Mucosa of descending colon (tissue), 3 donors: ENCODE results near the gene HOXD9. TPM values are rescaled to one million over a fixed set of nuclear protein-coding genes. Genes with fewer than 3 reads are reported as not detected.

ENCODE experiments used
- ATAC-seq: fragments of 200-7000 bp; cut with Tn5 transposase; one replicate; pipeline ENCODE4 v1.9.1; 2020; ENCODE audit warnings: mild to moderate bottlenecking, moderate library complexity
- DNase-seq, 3 donors: peaks; one replicate each; pipeline ENCODE4 v3.0.0-alpha.2; 2020
- H3K36me3 ChIP-seq: fragments of 200-600 bp; one replicate; pipeline ENCODE4 v1.8.0; 2021; ENCODE audit warnings: low read depth, mild to moderate bottlenecking
- H3K4me1 ChIP-seq: fragments of 200-600 bp; one replicate; pipeline ENCODE4 v1.8.0; 2021; ENCODE audit warnings: low read depth, mild to moderate bottlenecking
- H3K4me3 ChIP-seq: fragments of 200-600 bp; one replicate; pipeline ENCODE4 v1.8.0; 2021; ENCODE audit warnings: mild to moderate bottlenecking
- H3K9me3 ChIP-seq: fragments of 200-600 bp; one replicate; pipeline ENCODE4 v1.8.0; 2021; ENCODE audit warnings: mild to moderate bottlenecking
- intact Hi-C, 2 donors: fragments of 100-400 bp; cut with DNase I in 1 of 2; cut with micrococcal nuclease in 1 of 2; formaldehyde crosslinking; loops; one replicate each; pipeline versions ENCODE4 v1.11.0 to v1.11.1; 2022; cut with DNase I, micrococcal nuclease
- total RNA-seq, 3 donors: library from RNA; stranded (reverse); fragmentation: NEBNext Ultra II Directional in 2 of 3; extraction: Animal tissue kit (Norgen Biotek cat#: 25700) in 2 of 3; gene quantifications; one replicate each; pipeline versions ENCODE4 v1.2.1 to v1.2.4, GENCODE V29; 2021 to 2023
- TF ChIP-seq, protein P1 (sequence below): fragments of 200-600 bp; IDR thresholded peaks from one replicate; pipeline ENCODE4 v1.8.0; 2022; ENCODE audit warnings: antibody characterized with exemption, mild to moderate bottlenecking
- donor health status: DM: no; HTN: no; CAD: no; lungs with moderate emphysema.
- donor health status: DM: no; HTN: no; CAD: no.
- donor health status: DM: no; HTN: yes; CAD: no.

HOXD9 gene
- total RNA-seq, 3 donors from 2014 or later, result 2.1 to 5.6 (median 2.2) TPM

- H3K36me3 ChIP-seq, result no peaks in the 10 kb centered on the region
- TF ChIP-seq, protein P1, sequence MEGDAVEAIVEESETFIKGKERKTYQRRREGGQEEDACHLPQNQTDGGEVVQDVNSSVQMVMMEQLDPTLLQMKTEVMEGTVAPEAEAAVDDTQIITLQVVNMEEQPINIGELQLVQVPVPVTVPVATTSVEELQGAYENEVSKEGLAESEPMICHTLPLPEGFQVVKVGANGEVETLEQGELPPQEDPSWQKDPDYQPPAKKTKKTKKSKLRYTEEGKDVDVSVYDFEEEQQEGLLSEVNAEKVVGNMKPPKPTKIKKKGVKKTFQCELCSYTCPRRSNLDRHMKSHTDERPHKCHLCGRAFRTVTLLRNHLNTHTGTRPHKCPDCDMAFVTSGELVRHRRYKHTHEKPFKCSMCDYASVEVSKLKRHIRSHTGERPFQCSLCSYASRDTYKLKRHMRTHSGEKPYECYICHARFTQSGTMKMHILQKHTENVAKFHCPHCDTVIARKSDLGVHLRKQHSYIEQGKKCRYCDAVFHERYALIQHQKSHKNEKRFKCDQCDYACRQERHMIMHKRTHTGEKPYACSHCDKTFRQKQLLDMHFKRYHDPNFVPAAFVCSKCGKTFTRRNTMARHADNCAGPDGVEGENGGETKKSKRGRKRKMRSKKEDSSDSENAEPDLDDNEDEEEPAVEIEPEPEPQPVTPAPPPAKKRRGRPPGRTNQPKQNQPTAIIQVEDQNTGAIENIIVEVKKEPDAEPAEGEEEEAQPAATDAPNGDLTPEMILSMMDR, result no peak
- intact Hi-C loops, result no loop called here
- no peaks in the 10 kb centered on the region for H3K9me3 ChIP-seq
- DNase-seq (no peak), ATAC-seq (no peak)
- H3K4me1 ChIP-seq, result peaks cover 20% of the 10 kb centered on the region
- H3K4me3 ChIP-seq, result no peak overlapping the region
Measured at GRCh38 chr2:176102309-176102866, 20.1 kb upstream of the HOXD9 start.

- no peaks in the 10 kb centered on the region for H3K9me3 ChIP-seq
- no peaks in the 10 kb centered on the region for H3K36me3 ChIP-seq
- no peak for ATAC-seq
- H3K4me1 ChIP-seq, result peaks cover 20% of the 10 kb centered on the region
- no peak overlapping the region for H3K4me3 ChIP-seq
- no peak for DNase-seq
- TF ChIP-seq, protein P1, result no peak
- intact Hi-C loops, result no loop called here
Measured at GRCh38 chr2:176103194-176103593, 19.3 kb upstream of the HOXD9 start.

DNA sequence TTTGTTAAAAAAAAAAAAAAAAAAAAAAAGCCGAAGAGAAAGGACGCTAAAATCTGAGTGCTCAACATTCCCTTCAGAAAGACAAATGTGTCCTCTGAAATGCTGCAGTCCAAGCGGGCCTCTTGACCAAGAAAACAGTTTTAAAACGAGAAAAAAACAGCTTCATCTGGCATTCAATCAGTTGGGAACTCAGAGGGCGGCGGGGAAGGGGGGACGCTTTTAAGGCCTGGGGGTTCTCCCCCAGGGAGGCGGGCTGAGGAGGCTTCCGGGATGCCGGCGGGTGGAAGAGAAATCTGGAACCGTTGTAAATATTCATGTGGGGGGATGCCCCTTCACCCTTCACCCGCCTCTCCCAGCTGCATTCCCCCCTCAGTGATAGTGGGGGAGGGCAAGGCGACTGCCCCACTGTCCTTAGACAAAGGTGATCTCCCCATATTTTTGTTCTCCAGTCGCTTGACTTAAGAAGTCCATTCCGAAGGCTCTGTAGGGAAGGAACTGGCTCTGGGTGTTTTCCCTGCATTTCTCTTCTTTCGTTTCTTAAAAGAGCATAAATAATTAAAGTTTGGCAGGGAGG lies 18.7 kb upstream of the HOXD9 start:
- no peaks in the 10 kb centered on the region for H3K9me3 ChIP-seq
- peaks cover 23% of the 10 kb centered on the region for H3K4me1 ChIP-seq
- no peaks in the 10 kb centered on the region for H3K36me3 ChIP-seq
- TF ChIP-seq, protein P1, result no peak
- intact Hi-C loops, result no loop called here
- DNase-seq (peak in 1 of 3 donors; percentile 29), ATAC-seq (no peak)
- no peak overlapping the region for H3K4me3 ChIP-seq

DNA sequence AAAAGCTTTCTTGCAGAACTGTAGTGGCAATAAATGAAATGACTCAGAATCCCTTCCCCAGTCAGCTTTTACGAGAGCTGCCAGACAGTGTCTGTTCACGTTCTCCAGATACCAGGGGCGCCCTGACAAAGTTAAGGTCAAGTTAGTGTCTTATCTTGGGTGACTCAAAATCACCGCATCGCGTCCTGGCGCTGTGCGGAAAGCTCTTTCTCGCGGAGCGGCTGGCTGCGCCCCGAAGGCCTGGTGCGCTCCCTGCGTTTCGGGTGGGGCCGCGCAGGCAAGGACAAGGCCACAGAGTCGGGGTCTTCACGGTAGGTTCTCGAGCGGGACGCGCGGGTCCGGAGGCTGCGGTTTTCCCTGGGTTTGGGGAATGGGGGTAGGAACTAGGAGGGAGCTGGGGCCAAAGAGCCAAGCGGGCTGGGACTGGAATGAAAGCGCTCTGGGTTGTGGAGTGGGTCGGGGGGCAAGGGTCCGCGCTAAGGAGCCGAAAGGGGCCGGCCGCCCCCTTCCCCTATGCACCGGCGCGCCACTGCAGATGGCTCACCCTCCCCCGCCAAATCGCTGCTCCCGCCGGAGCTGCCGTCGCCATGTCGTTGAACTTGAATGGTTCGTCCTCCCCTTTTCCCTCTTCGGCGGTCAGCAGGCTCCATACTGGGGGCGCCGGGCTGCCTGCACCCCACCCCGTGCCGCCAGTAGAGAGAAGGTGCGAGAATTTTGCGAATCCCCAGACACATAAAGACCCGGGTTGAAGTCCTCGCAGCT lies 18.0 kb upstream of the HOXD9 start:
- Histone ChIP-seq H3K36me3 (no peaks in the 10 kb centered on the region), H3K4me3 (no peak overlapping the region), H3K9me3 (no peaks in the 10 kb centered on the region), H3K4me1 (peaks cover 23% of the 10 kb centered on the region)
- intact Hi-C loops, result no loop called here
- ATAC-seq, result peak; percentile 30
- TF ChIP-seq, protein P1, result no peak
- peak in 1 of 3 donors; percentile 36 for DNase-seq

- intact Hi-C loops, result no loop called here
- TF ChIP-seq, protein P1, result no peak
- peak in 1 of 3 donors; percentile 26 for DNase-seq
- Histone ChIP-seq H3K4me1 (peaks cover 23% of the 10 kb centered on the region), H3K4me3 (no peak overlapping the region), H3K36me3 (no peaks in the 10 kb centered on the region), H3K9me3 (no peaks in the 10 kb centered on the region)
- no peak for ATAC-seq
Measured at GRCh38 chr2:176105078-176105729, 17.3 kb upstream of the HOXD9 start.
